HepG2 (cell line): Measurements from ENCODE around the gene ABCF1. TPM values are rescaled to one million over a fixed set of nuclear protein-coding genes. Genes with fewer than 3 reads are reported as not detected.
A peak's percentile ranks its signal among the peaks of the same experiment; 100 is the strongest.
"Not testable (repeated sequence)": the region's sequence is repeated elsewhere in the genome, so short reads cannot be mapped to it uniquely, and the experiment has no call there.

Source experiments
- ATAC-seq: fragments of 200-7000 bp; cut with Tn5 transposase; 3 replicates; pipeline ENCODE4 v1.9.1; 2020; ENCODE audit warnings: mild to moderate bottlenecking, moderate library complexity
- BruUV-seq: library from RNA; stranded (reverse); fragments of 400-500 nt; replicated peaks from 2 replicates; lab custom pipeline; 2021; lab: Mats Ljungman, UMichigan
- CTCF ChIA-PET: fragments of 300-600 bp; formaldehyde crosslinking; extraction: SDS; loops from one replicate; lab custom pipeline; 2021; ENCODE audit warnings: low total read pairs, inconsistent platforms, low intra/inter-chr PET ratio; lab: Yijun Ruan, JAX
- POLR2A ChIA-PET: fragments of 350-600 bp; sonication (Branson Sonifier 250); formaldehyde crosslinking; loops from one replicate; lab custom pipeline; 2020; ENCODE audit warnings: antibody characterized with exemption, inconsistent platforms; lab: Yijun Ruan, JAX
- DNase-seq: peaks from one replicate; pipeline ENCODE4 v3.0.0-alpha.2; 2015; ENCODE audit warnings: low spot score
- FAIRE-seq: peaks from 3 replicates; lab custom pipeline; 2011; peaks lifted over from hg19 to GRCh38; lab: Jason Lieb, UNC
- H2AFZ ChIP-seq: one replicate; pipeline ENCODE4 v1.6.1; 2011; ENCODE audit warnings: low read length, inconsistent platforms
- H3K27ac ChIP-seq: fragments of 300-600 bp; 3 replicates; pipeline ENCODE4 v1.8.0; 2011; ENCODE audit warnings: mixed run types, mild to moderate bottlenecking, mixed read lengths, low read length, inconsistent platforms; ENCODE audit not compliant: insufficient read depth; ENCODE audit errors: extremely low read length
- H3K27me3 ChIP-seq, 2 experiments: fragments of 200-600 bp in 1 of 2; 2 replicates in 1 of 2; 3 replicates in 1 of 2; pipeline versions ENCODE4 v1.6.0 to v1.8.0; 2011; ENCODE audit warnings: low read length in 2 of 2, mild to moderate bottlenecking in 2 of 2, moderate library complexity in 2 of 2, inconsistent platforms in 1 of 2; ENCODE audit not compliant: insufficient read depth in 2 of 2, control insufficient read depth in 1 of 2
- H3K36me3 ChIP-seq, 2 experiments: fragments of 200-600 bp in 1 of 2; replicated peaks in 1 of 2; 2 replicates in 1 of 2; 3 replicates in 1 of 2; pipeline versions ENCODE4 v1.5.1 to v1.8.0; 2011; ENCODE audit warnings: low read length in 2 of 2, inconsistent platforms in 1 of 2; ENCODE audit not compliant: insufficient read depth in 2 of 2, control insufficient read depth in 1 of 2
- H3K4me1 ChIP-seq: 2 replicates; pipeline ENCODE4 v1.5.1; 2012; ENCODE audit warnings: low read length, inconsistent platforms; ENCODE audit not compliant: insufficient read depth
- H3K4me2 ChIP-seq: 2 replicates; pipeline ENCODE4 v1.6.0; 2011; ENCODE audit warnings: low read depth, low read length, inconsistent platforms
- H3K4me3 ChIP-seq, 3 experiments: fragments of 200-600 bp in 1 of 3; sonication (generic), shearing (Covaris generic) in 1 of 3; replicated peaks in 1 of 3; 2 replicates each; pipeline ENCODE4 v1.5.1; 2011 to 2016; ENCODE audit warnings: low read length in 3 of 3, inconsistent platforms in 2 of 3, low read depth in 2 of 3, mild to moderate bottlenecking in 2 of 3, control low read depth in 1 of 3, mixed read lengths in 1 of 3; ENCODE audit not compliant: insufficient read depth in 1 of 3
- H3K79me2 ChIP-seq: one replicate; pipeline ENCODE4 v1.6.1; 2011; ENCODE audit warnings: low read length, inconsistent platforms; ENCODE audit not compliant: insufficient read depth
- H3K9ac ChIP-seq: 2 replicates; pipeline ENCODE4 v1.6.0; 2011; ENCODE audit warnings: mild to moderate bottlenecking, low read depth, low read length, inconsistent platforms; ENCODE audit not compliant: insufficient read depth
- H3K9me3 ChIP-seq: 2 replicates; pipeline ENCODE4 v1.5.1; 2012; ENCODE audit warnings: mild to moderate bottlenecking, low read length
- H4K20me1 ChIP-seq: 2 replicates; pipeline ENCODE4 v1.6.0; 2011; ENCODE audit warnings: inconsistent platforms, mild to moderate bottlenecking, low read length, moderate library complexity; ENCODE audit not compliant: insufficient read depth
- AGO1 ChIP-seq: fragments of 200-400 bp; formaldehyde crosslinking; IDR thresholded peaks from 2 replicates; pipeline ENCODE4 v1.6.1; 2017; ENCODE audit warnings: mild to moderate bottlenecking, low read depth, low read length, moderate library complexity; ENCODE audit not compliant: poor library complexity, severe bottlenecking
- EED ChIP-seq: sonication (generic); formaldehyde crosslinking; IDR thresholded peaks from 2 replicates; pipeline ENCODE4 v1.5.0; 2020; ENCODE audit warnings: mild to moderate bottlenecking, missing genetic modification reagents
- HBP1 ChIP-seq: IDR thresholded peaks from 2 replicates; pipeline ENCODE4 v1.6.1; 2016; ENCODE audit warnings: low read depth, control low read depth
- HNF4G ChIP-seq, 2 experiments: sonication (generic) in 1 of 2; formaldehyde crosslinking in 1 of 2; IDR thresholded peaks; 2 replicates each; pipeline versions ENCODE4 v1.4.0 to v1.6.1; 2011 to 2020; ENCODE audit warnings: borderline replicate concordance in 2 of 2, low read depth in 2 of 2, mild to moderate bottlenecking in 2 of 2, low read length in 1 of 2, missing genetic modification reagents in 1 of 2, moderate library complexity in 1 of 2
- NFIB ChIP-seq: sonication (generic); formaldehyde crosslinking; IDR thresholded peaks from 2 replicates; pipeline ENCODE4 v1.9.0; 2021; ENCODE audit warnings: missing genetic modification reagents, mild to moderate bottlenecking, borderline replicate concordance
- SMYD3 ChIP-seq: sonication (generic); formaldehyde crosslinking; IDR thresholded peaks from 2 replicates; pipeline ENCODE4 v1.8.1; 2023; ENCODE audit warnings: mild to moderate bottlenecking, missing genetic modification reagents
- TCF7L2 ChIP-seq: IDR thresholded peaks from 2 replicates; pipeline ENCODE4 v1.6.1; 2011; ENCODE audit warnings: mild to moderate bottlenecking, low read depth, low read length, moderate library complexity
- THAP11 ChIP-seq: IDR thresholded peaks from 2 replicates; pipeline ENCODE4 v1.6.1; 2016; ENCODE audit warnings: missing biosample characterization, missing genetic modification reagents
- THRA ChIP-seq: sonication (generic); formaldehyde crosslinking; IDR thresholded peaks from 2 replicates; pipeline ENCODE4 v1.4.0; 2020; ENCODE audit warnings: missing genetic modification reagents, borderline replicate concordance
- ZBTB20 ChIP-seq: sonication (generic); formaldehyde crosslinking; IDR thresholded peaks from 2 replicates; pipeline ENCODE4 v1.8.1; 2023; ENCODE audit warnings: missing genetic modification reagents, low read depth, mild to moderate bottlenecking, borderline replicate concordance
- ZNF878 ChIP-seq: sonication (generic); formaldehyde crosslinking; IDR thresholded peaks from 2 replicates; pipeline ENCODE4 v1.8.1; 2023; ENCODE audit warnings: mild to moderate bottlenecking, missing genetic modification reagents, moderate library complexity
- WGBS: methylation state at CpG from one replicate; pipeline ENCODE4 v1.1.6; 2017; ENCODE audit warnings: low lambda C conversion rate; 5-methylcytosine and 5-hydroxymethylcytosine counted together
- in situ Hi-C: cut with HindIII; loops from 2 replicates; pipeline ENCODE4 v1.10.0; 2017; ENCODE audit warnings: low pct_unique_long_range_greater_than_20kb; ENCODE audit not compliant: extremely low pct_ligation_motif_present
- intact Hi-C: fragments of 100-400 bp; cut with micrococcal nuclease; formaldehyde crosslinking; loops from one replicate; pipeline ENCODE4 v1.10.0; 2022; ENCODE audit not compliant: unreplicated experiment
- polyA plus RNA-seq, 8 experiments: library from polyadenylated mRNA; depleted of rRNA in 3 of 8; stranded (reverse) in 7 of 8; unstranded in 1 of 8; fragments of >200 nt; fragmentation: Illumina TruSeq in 4 of 8; extraction: Trizol in 4 of 8; gene quantifications; 2 replicates each; pipeline versions ENCODE4 v1.2.1 to v1.2.3, GENCODE V29; 2011 to 2016; ENCODE audit warnings: low read depth in 4 of 8, missing spikeins in 1 of 8, mixed read lengths in 1 of 8; ENCODE audit not compliant: insufficient read depth in 1 of 8
- total RNA-seq, 5 experiments: library from RNA; depleted of rRNA; stranded (reverse); fragments of >200 nt; fragmentation: Illumina TruSeq; extraction: Trizol; gene quantifications; 2 replicates each; pipeline ENCODE4 v1.2.3, GENCODE V29; 2016; ENCODE audit warnings: low read depth in 1 of 5

Gene ABCF1
- total and polyA plus RNA-seq, 2 of the 13 experiments (the other 11 are each of a cell fraction or from before 2014, with no cell fraction given): 25.4 to 98.9 TPM

- TF ChIP-seq HBP1 (CRISPR knock-in tag) (peak; percentile 96), EED (peak; percentile 67; the same call in 1 of the 2 replicates), HNF4G (IDR thresholded peaks at IDR 0.05; ENCODE audit: borderline replicate concordance, low read depth, low read length) (no peak), HNF4G (CRISPR knock-in tag; IDR thresholded peaks at IDR 0.05; ENCODE audit: borderline replicate concordance, low read depth) (no peak), SMYD3 (CRISPR knock-in tag) (0 out of 2 replicates have a peak, but pooled peaks have one; percentile 9), TCF7L2 (no peak), ZBTB20 (CRISPR knock-in tag) (peak; percentile 90), AGO1 (peak; percentile 90), ZNF878 (CRISPR knock-in tag) (peak; percentile 91; the same call in 1 of the 2 replicates), THAP11 (CRISPR knock-in tag) (peak; percentile 91), NFIB (CRISPR knock-in tag) (no peak)
Measured at GRCh38 chr6:30571075-30571761, at the start of gene ABCF1 (continued).

- CTCF ChIA-PET: not testable (repeated sequence)
- 67% methylated on average over 5 of the region's 5 CpGs for WGBS
- POLR2A ChIA-PET: interaction anchor here (0.9 to 1.6 kb wide), 4 partner anchors 10 to 93 kb away, joined by 3 to 5 read pairs (median 4); no protein-coding TSS in a partner anchor
Measured at GRCh38 chr6:30521952-30522351, 49.3 kb upstream of the ABCF1 start.

More at GRCh38 chr6:30521952-30522351, 49.3 kb upstream of the ABCF1 start:
- DNase-seq, FAIRE-seq, H3K36me3 ChIP-seq, H3K9me3 ChIP-seq, H2AFZ ChIP-seq, H3K4me3 ChIP-seq, H3K9ac ChIP-seq, in situ Hi-C loops, H3K27me3 ChIP-seq, H3K27ac ChIP-seq, intact Hi-C loops, H3K79me2 ChIP-seq, BruUV-seq, H4K20me1 ChIP-seq, ATAC-seq, H3K4me2 ChIP-seq: not testable (repeated sequence)
- TF ChIP-seq THRA (CRISPR knock-in tag): peak; percentile 74; the same call in 1 of the 2 replicates
- peaks cover 27% of the 10 kb centered on the region for H3K4me1 ChIP-seq
